SK-N-SH treated with all-trans-retinoic acid at 6 μM for 48 hours (cell line): ENCODE data around the gene SEC24D.
A peak's percentile ranks its signal among the peaks of the same experiment; 100 is the strongest.

Experiments used
- ATAC-seq: fragments of 200-7000 bp; cut with Tn5 transposase; 3 replicates; pipeline ENCODE4 v1.9.1; 2020; ENCODE audit warnings: mild to moderate bottlenecking, moderate library complexity
- BACH2 ChIP-seq: fragments of 250-450 bp; sonication (Bioruptor Pico); IDR thresholded peaks from 2 replicates; pipeline ENCODE4 v1.9.0; 2021; ENCODE audit warnings: mild to moderate bottlenecking, borderline replicate concordance
- CREB5 ChIP-seq: fragments of 250-450 bp; sonication (Bioruptor Pico); IDR thresholded peaks from 2 replicates; pipeline ENCODE4 v1.5.1; 2020; ENCODE audit warnings: low read depth, mild to moderate bottlenecking, moderate library complexity
- CSDC2 ChIP-seq: fragments of 250-450 bp; sonication (Bioruptor Pico); IDR thresholded peaks from 2 replicates; pipeline ENCODE4 v1.5.0; 2020; ENCODE audit warnings: mild to moderate bottlenecking, moderate library complexity
- ESRRG ChIP-seq: fragments of 250-450 bp; sonication (Bioruptor Pico); IDR thresholded peaks from 2 replicates; pipeline ENCODE4 v1.6.1; 2021; ENCODE audit warnings: mild to moderate bottlenecking
- ISL1 ChIP-seq: fragments of 250-450 bp; sonication (Bioruptor Pico); IDR thresholded peaks from 2 replicates; pipeline ENCODE4 v2.1.2; 2022; ENCODE audit warnings: mild to moderate bottlenecking, moderate library complexity
- OSR1 ChIP-seq: fragments of 250-450 bp; sonication (Bioruptor Pico); IDR thresholded peaks from 2 replicates; pipeline ENCODE4 v1.8.0; 2022; ENCODE audit warnings: moderate library complexity, mild to moderate bottlenecking, inconsistent platforms
- POU6F1 ChIP-seq: fragments of 250-450 bp; sonication (Bioruptor Pico); IDR thresholded peaks from 2 replicates; pipeline ENCODE4 v1.8.0; 2021; ENCODE audit warnings: low read depth, mild to moderate bottlenecking, moderate library complexity, borderline replicate concordance
- PPARA ChIP-seq: fragments of 250-450 bp; sonication (Bioruptor Pico); IDR thresholded peaks from 2 replicates; pipeline ENCODE4 v1.5.0; 2020; ENCODE audit warnings: mild to moderate bottlenecking, borderline replicate concordance
- RARB ChIP-seq: fragments of 250-450 bp; sonication (Bioruptor Pico); IDR thresholded peaks from 2 replicates; pipeline ENCODE4 v1.8.0; 2021; ENCODE audit warnings: mild to moderate bottlenecking, moderate library complexity
- TCF4 ChIP-seq: fragments of 250-450 bp; sonication (Bioruptor Pico); IDR thresholded peaks from 2 replicates; pipeline ENCODE4 v1.8.0; 2021; ENCODE audit warnings: mild to moderate bottlenecking, moderate library complexity, borderline replicate concordance
- TOX ChIP-seq: fragments of 250-450 bp; sonication (Bioruptor Pico); IDR thresholded peaks from 2 replicates; pipeline ENCODE4 v1.8.0; 2021; ENCODE audit warnings: mild to moderate bottlenecking, moderate library complexity, borderline replicate concordance
- ZC3H10 ChIP-seq: fragments of 250-450 bp; sonication (Bioruptor Pico); IDR thresholded peaks from 2 replicates; pipeline ENCODE4 v1.5.1; 2021; ENCODE audit warnings: mild to moderate bottlenecking, moderate library complexity
- ZFP3 ChIP-seq: fragments of 250-450 bp; sonication (Bioruptor Pico); IDR thresholded peaks from 2 replicates; pipeline ENCODE4 v1.5.0; 2020; ENCODE audit warnings: mild to moderate bottlenecking, moderate library complexity
- ZFP30 ChIP-seq: fragments of 450-650 bp; formaldehyde crosslinking; IDR thresholded peaks from 2 replicates; pipeline ENCODE4 v1.5.0; 2022; ENCODE audit warnings: mild to moderate bottlenecking, moderate library complexity
- ZNF565 ChIP-seq: fragments of 450-650 bp; formaldehyde crosslinking; conservative IDR thresholded peaks from 2 replicates; pipeline ENCODE4 v1.5.0; 2020; ENCODE audit warnings: low read depth, mild to moderate bottlenecking, moderate library complexity
- ZNF8 ChIP-seq: fragments of 450-650 bp; formaldehyde crosslinking; IDR thresholded peaks from 2 replicates; pipeline ENCODE4 v1.5.0; 2020; ENCODE audit warnings: mild to moderate bottlenecking, moderate library complexity
- TF ChIP-seq, protein P1 (sequence below): fragments of 250-450 bp; sonication (Bioruptor Pico); IDR thresholded peaks from 2 replicates; pipeline ENCODE4 v1.5.0; 2020; ENCODE audit warnings: mild to moderate bottlenecking, moderate library complexity
- TF ChIP-seq, protein P2 (sequence below): fragments of 250-450 bp; sonication (Bioruptor Pico); IDR thresholded peaks from 2 replicates; pipeline ENCODE4 v1.5.1; 2021; ENCODE audit warnings: mild to moderate bottlenecking, moderate library complexity

SEC24D gene

GRCh38 chr4:118801895-118802575 lies 33.9 kb downstream of the SEC24D start (continued):
- TF ChIP-seq, protein P1, sequence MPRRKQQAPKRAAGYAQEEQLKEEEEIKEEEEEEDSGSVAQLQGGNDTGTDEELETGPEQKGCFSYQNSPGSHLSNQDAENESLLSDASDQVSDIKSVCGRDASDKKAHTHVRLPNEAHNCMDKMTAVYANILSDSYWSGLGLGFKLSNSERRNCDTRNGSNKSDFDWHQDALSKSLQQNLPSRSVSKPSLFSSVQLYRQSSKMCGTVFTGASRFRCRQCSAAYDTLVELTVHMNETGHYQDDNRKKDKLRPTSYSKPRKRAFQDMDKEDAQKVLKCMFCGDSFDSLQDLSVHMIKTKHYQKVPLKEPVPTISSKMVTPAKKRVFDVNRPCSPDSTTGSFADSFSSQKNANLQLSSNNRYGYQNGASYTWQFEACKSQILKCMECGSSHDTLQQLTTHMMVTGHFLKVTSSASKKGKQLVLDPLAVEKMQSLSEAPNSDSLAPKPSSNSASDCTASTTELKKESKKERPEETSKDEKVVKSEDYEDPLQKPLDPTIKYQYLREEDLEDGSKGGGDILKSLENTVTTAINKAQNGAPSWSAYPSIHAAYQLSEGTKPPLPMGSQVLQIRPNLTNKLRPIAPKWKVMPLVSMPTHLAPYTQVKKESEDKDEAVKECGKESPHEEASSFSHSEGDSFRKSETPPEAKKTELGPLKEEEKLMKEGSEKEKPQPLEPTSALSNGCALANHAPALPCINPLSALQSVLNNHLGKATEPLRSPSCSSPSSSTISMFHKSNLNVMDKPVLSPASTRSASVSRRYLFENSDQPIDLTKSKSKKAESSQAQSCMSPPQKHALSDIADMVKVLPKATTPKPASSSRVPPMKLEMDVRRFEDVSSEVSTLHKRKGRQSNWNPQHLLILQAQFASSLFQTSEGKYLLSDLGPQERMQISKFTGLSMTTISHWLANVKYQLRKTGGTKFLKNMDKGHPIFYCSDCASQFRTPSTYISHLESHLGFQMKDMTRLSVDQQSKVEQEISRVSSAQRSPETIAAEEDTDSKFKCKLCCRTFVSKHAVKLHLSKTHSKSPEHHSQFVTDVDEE (CRISPR knock-in tag) = no peak
- TF ChIP-seq ZNF8 = no peak

- ATAC-seq = no peak
- TF ChIP-seq ZC3H10 (CRISPR knock-in tag) (no peak), TCF4 (CRISPR knock-in tag) (no peak), OSR1 (CRISPR knock-in tag) (no peak), ZFP30 (CRISPR knock-in tag) (no peak), POU6F1 (CRISPR knock-in tag) (no peak), ZNF565 (CRISPR knock-in tag) (no peak), ZFP3 (CRISPR knock-in tag) (no peak)
- TF ChIP-seq, protein P1 (CRISPR knock-in tag) = no peak
- TF ChIP-seq, all 23 proteins: peak for 0
Measured at GRCh38 chr4:118799231-118799942, 36.5 kb downstream of the SEC24D start.

DNA sequence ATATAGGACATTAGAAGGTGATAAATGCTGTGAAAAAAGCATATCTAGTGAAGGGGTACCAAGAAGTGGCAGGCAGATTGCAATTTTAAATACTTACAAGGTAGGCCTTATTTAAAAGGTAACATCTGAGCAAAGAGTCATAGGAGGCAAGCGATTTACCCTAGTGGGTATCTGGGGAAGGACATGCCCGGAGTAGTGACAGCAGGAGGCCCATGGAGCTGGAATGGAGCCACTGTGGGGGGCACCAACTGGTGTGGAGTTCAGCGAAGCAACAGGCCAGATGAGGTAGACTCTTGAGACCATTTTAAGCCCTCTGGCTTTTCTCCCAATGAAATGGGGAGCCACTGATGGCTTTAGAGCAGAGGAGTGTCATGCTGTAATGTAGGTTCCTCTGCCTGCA lies 37.3 kb downstream of the SEC24D start:
- peak; percentile 44; the same call in 2 of the 3 replicates for ATAC-seq
- TF ChIP-seq RARB (no peak), ZNF8 (no peak), BACH2 (CRISPR knock-in tag) (no peak), ESRRG (CRISPR knock-in tag) (no peak), CREB5 (CRISPR knock-in tag) (no peak), ISL1 (CRISPR knock-in tag) (no peak), PPARA (CRISPR knock-in tag) (no peak), TOX (CRISPR knock-in tag) (no peak), CSDC2 (no peak)
- TF ChIP-seq, protein P2, sequence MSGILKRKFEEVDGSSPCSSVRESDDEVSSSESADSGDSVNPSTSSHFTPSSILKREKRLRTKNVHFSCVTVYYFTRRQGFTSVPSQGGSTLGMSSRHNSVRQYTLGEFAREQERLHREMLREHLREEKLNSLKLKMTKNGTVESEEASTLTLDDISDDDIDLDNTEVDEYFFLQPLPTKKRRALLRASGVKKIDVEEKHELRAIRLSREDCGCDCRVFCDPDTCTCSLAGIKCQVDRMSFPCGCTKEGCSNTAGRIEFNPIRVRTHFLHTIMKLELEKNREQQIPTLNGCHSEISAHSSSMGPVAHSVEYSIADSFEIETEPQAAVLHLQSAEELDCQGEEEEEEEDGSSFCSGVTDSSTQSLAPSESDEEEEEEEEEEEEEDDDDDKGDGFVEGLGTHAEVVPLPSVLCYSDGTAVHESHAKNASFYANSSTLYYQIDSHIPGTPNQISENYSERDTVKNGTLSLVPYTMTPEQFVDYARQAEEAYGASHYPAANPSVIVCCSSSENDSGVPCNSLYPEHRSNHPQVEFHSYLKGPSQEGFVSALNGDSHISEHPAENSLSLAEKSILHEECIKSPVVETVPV (CRISPR knock-in tag) = no peak
- TF ChIP-seq, all 23 proteins: peak for 0
